WTC11 (cell line): ENCODE results near the gene SREBF1. TPM values are rescaled to one million over a fixed set of nuclear protein-coding genes. Genes with fewer than 3 reads are reported as not detected.
A peak's percentile ranks its signal among the peaks of the same experiment; 100 is the strongest.

ENCODE experiments used
- ATAC-seq: fragments of 200-7000 bp; cut with Tn5 transposase; 2 replicates; pipeline ENCODE4 v1.10.0; 2021; ENCODE audit warnings: mild to moderate bottlenecking, moderate library complexity
- CTCF ChIA-PET: fragments of 300-600 bp; sonication (Branson Sonifier 250); formaldehyde crosslinking; loops from one replicate; lab custom pipeline; 2021; ENCODE audit warnings: antibody characterized with exemption; lab: Charles Lee
- POLR2A ChIA-PET: fragments of 350-600 bp; sonication (Branson Sonifier 250); formaldehyde crosslinking; loops from one replicate; lab custom pipeline; 2021; ENCODE audit warnings: antibody characterized with exemption; lab: Charles Lee
- DNase-seq: peaks from one replicate; pipeline ENCODE4 v3.0.0; 2021; ENCODE audit warnings: low spot score
- H3K27ac Mint-ChIP-seq: 2 replicates; pipeline ENCODE4 v1.8.0; 2021; ENCODE audit warnings: mixed read lengths
- H3K27me3 Mint-ChIP-seq: 2 replicates; pipeline ENCODE4 v1.8.0; 2021; ENCODE audit warnings: low read depth, mild to moderate bottlenecking, moderate library complexity, mixed read lengths
- H3K36me3 Mint-ChIP-seq: 2 replicates; pipeline ENCODE4 v1.8.0; 2021; ENCODE audit warnings: mixed read lengths
- H3K4me1 Mint-ChIP-seq: 2 replicates; pipeline ENCODE4 v1.8.0; 2022; ENCODE audit warnings: mixed read lengths
- H3K4me3 Mint-ChIP-seq: 2 replicates; pipeline ENCODE4 v1.8.0; 2021; ENCODE audit warnings: mild to moderate bottlenecking, moderate library complexity, mixed read lengths
- H3K9me3 Mint-ChIP-seq: 2 replicates; pipeline ENCODE4 v1.8.0; 2021; ENCODE audit warnings: mixed read lengths
- ATF1 ChIP-seq: sonication (generic); formaldehyde crosslinking; IDR thresholded peaks from 2 replicates; pipeline ENCODE4 v1.8.1; 2023; ENCODE audit warnings: mild to moderate bottlenecking, moderate library complexity, missing genetic modification reagents
- CREB1 ChIP-seq: sonication (generic); formaldehyde crosslinking; IDR thresholded peaks from 2 replicates; pipeline ENCODE4 v1.8.0; 2023; ENCODE audit warnings: mild to moderate bottlenecking, missing genetic modification reagents
- CTCF ChIP-seq: fragments of 200-600 bp; IDR thresholded peaks from 2 replicates; pipeline ENCODE4 v1.8.0; 2022; ENCODE audit warnings: antibody characterized with exemption
- FOXP1 ChIP-seq: sonication (generic); formaldehyde crosslinking; IDR thresholded peaks from 2 replicates; pipeline ENCODE4 v1.8.0; 2022; ENCODE audit warnings: missing genetic modification reagents, mild to moderate bottlenecking, moderate library complexity, borderline replicate concordance
- GABPB1 ChIP-seq: sonication (generic); formaldehyde crosslinking; IDR thresholded peaks from 2 replicates; pipeline ENCODE4 v1.8.1; 2023; ENCODE audit warnings: mild to moderate bottlenecking, missing genetic modification reagents
- IRF2 ChIP-seq: sonication (generic); formaldehyde crosslinking; IDR thresholded peaks from 2 replicates; pipeline ENCODE4 v1.8.0; 2022; ENCODE audit warnings: low read depth, missing genetic modification reagents, borderline replicate concordance
- JAZF1 ChIP-seq: fragments of 250-450 bp; sonication (Bioruptor Pico); IDR thresholded peaks from 2 replicates; pipeline ENCODE4 v1.9.0; 2021; ENCODE audit warnings: moderate library complexity, mild to moderate bottlenecking, inconsistent platforms
- MAX ChIP-seq: sonication (generic); formaldehyde crosslinking; IDR thresholded peaks from 2 replicates; pipeline ENCODE4 v1.8.0; 2022; ENCODE audit warnings: mild to moderate bottlenecking, missing genetic modification reagents
- MYBL2 ChIP-seq: sonication (generic); formaldehyde crosslinking; IDR thresholded peaks from 2 replicates; pipeline ENCODE4 v1.8.1; 2023; ENCODE audit warnings: mild to moderate bottlenecking, moderate library complexity, missing genetic modification reagents
- TEAD4 ChIP-seq: sonication (generic); formaldehyde crosslinking; IDR thresholded peaks from 2 replicates; pipeline ENCODE4 v1.8.0; 2022; ENCODE audit warnings: mild to moderate bottlenecking, missing genetic modification reagents
- TP53 ChIP-seq: sonication (generic); formaldehyde crosslinking; IDR thresholded peaks from 2 replicates; pipeline ENCODE4 v1.8.1; 2023; ENCODE audit warnings: mild to moderate bottlenecking, missing genetic modification reagents
- ZNF263 ChIP-seq: sonication (generic); formaldehyde crosslinking; IDR thresholded peaks from 2 replicates; pipeline ENCODE4 v1.8.1; 2022; ENCODE audit warnings: low read depth, mild to moderate bottlenecking, moderate library complexity, missing genetic modification reagents
- ZNF671 ChIP-seq: fragments of 250-450 bp; sonication (Bioruptor Pico); IDR thresholded peaks from 2 replicates; pipeline ENCODE4 v1.8.0; 2021; ENCODE audit warnings: mild to moderate bottlenecking
- total RNA-seq: library from RNA; stranded (reverse); gene quantifications from 3 replicates; pipeline ENCODE4 v1.2.3, GENCODE V29; 2021
- TF ChIP-seq, protein P1 (sequence below): sonication (generic); formaldehyde crosslinking; IDR thresholded peaks from 2 replicates; pipeline ENCODE4 v1.8.1; 2023; ENCODE audit warnings: mild to moderate bottlenecking, missing genetic modification reagents, moderate library complexity
- TF ChIP-seq, protein P2 (sequence below): sonication (generic); formaldehyde crosslinking; IDR thresholded peaks from 2 replicates; pipeline ENCODE4 v1.8.1; 2023; ENCODE audit warnings: mild to moderate bottlenecking, moderate library complexity, missing genetic modification reagents
- TF ChIP-seq, protein P3 (sequence below): sonication (generic); formaldehyde crosslinking; IDR thresholded peaks from 2 replicates; pipeline ENCODE4 v1.8.1; 2022; ENCODE audit warnings: mild to moderate bottlenecking, missing genetic modification reagents, moderate library complexity, borderline replicate concordance
- TF ChIP-seq, protein P4 (sequence below): fragments of 250-450 bp; sonication (Bioruptor Pico); IDR thresholded peaks from 2 replicates; pipeline ENCODE4 v2.1.2; 2022; ENCODE audit warnings: mild to moderate bottlenecking, moderate library complexity

Gene SREBF1
- total RNA-seq, 1 experiment from 2014 or later: 93.7 TPM

DNA sequence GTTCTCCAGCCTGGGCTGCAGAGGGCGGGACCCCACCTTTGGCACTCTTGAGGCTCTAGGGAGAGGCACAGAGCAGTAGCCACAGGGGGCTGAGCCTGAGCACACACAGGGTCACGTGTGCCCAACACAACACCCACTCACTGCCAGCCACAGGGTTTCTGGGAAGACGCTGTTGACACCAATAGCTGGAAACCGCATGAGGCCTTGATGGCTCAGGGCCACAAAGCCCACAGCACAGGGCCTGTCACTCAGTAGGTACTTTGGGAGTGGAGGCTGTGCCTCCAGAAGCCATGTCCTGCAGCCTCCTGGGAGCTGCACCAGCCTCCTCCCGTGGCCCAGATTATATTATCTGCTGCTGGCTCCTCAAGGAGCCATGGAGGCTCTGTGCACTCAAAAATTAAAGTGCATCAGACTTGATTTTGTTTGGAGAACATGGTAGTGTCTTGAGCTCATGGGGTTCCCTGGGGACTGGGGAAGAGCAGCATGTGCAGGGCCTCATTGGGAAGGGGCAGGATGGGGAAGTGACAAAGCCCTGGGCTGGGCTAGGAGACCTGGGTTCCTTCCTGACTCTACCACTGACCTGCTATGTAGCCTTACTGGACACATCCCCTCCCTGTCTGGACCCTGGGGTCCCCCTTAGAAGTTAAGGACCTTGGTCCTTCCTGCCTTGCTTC, 12.5 kb upstream of the SREBF1 start:
- TF ChIP-seq, protein P1, sequence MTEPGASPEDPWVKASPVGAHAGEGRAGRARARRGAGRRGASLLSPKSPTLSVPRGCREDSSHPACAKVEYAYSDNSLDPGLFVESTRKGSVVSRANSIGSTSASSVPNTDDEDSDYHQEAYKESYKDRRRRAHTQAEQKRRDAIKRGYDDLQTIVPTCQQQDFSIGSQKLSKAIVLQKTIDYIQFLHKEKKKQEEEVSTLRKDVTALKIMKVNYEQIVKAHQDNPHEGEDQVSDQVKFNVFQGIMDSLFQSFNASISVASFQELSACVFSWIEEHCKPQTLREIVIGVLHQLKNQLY (CRISPR knock-in tag): no peak
- TF ChIP-seq ZNF263 (CRISPR knock-in tag) (no peak), GABPB1 (CRISPR knock-in tag) (peak; percentile 58)
- no peak overlapping the region for H3K4me3 Mint-ChIP-seq
- H3K27ac Mint-ChIP-seq: no peak overlapping the region
- H3K27me3 Mint-ChIP-seq: peaks cover 3% of the 10 kb centered on the region; the same call in 1 of the 2 replicates
- H3K36me3 Mint-ChIP-seq: no peaks in the 10 kb centered on the region
- H3K9me3 Mint-ChIP-seq: no peaks in the 10 kb centered on the region
- DNase-seq (no peak), ATAC-seq (no peak)
- CTCF ChIA-PET: interaction anchor here (1.0 to 1.8 kb wide), 5 partner anchors 11 to 39 kb away, joined by 3 to 6 read pairs (median 4); no protein-coding TSS in a partner anchor
- H3K4me1 Mint-ChIP-seq: peaks cover 47% of the 10 kb centered on the region
- POLR2A ChIA-PET: interaction anchor here (0.6 to 1.6 kb wide), 2 partner anchors 13 to 36 kb away, joined by 5 to 7 read pairs; no protein-coding TSS in a partner anchor

GRCh38 chr17:17848311-17849082, 11.7 kb upstream of the SREBF1 start:
- Mint-ChIP-seq H3K4me3 (no peak overlapping the region), H3K27me3 (peaks cover 3% of the 10 kb centered on the region; the same call in 1 of the 2 replicates), H3K4me1 (peaks cover 47% of the 10 kb centered on the region), H3K9me3 (no peaks in the 10 kb centered on the region), H3K36me3 (no peaks in the 10 kb centered on the region), H3K27ac (no peak overlapping the region)
- DNase-seq (no peak), ATAC-seq (no peak)
- no peak for TF ChIP-seq MAX (CRISPR knock-in tag)
- no peak for TF ChIP-seq CREB1 (CRISPR knock-in tag)
- TF ChIP-seq ATF1 (CRISPR knock-in tag): no peak
- TF ChIP-seq, protein P2, sequence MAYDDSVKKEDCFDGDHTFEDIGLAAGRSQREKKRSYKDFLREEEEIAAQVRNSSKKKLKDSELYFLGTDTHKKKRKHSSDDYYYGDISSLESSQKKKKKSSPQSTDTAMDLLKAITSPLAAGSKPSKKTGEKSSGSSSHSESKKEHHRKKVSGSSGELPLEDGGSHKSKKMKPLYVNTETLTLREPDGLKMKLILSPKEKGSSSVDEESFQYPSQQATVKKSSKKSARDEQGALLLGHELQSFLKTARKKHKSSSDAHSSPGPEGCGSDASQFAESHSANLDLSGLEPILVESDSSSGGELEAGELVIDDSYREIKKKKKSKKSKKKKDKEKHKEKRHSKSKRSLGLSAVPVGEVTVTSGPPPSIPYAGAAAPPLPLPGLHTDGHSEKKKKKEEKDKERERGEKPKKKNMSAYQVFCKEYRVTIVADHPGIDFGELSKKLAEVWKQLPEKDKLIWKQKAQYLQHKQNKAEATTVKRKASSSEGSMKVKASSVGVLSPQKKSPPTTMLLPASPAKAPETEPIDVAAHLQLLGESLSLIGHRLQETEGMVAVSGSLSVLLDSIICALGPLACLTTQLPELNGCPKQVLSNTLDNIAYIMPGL (CRISPR knock-in tag): no peak
- no peak for TF ChIP-seq TP53 (CRISPR knock-in tag)
- TF ChIP-seq MYBL2 (CRISPR knock-in tag): no peak
- ChIA-PET POLR2A (interaction anchor here (1.6 kb wide), 1 partner anchor 12 kb away, joined by 5 read pairs; no protein-coding TSS in a partner anchor), CTCF (interaction anchor here (0.8 to 1.8 kb wide), 6 partner anchors 10 to 107 kb away, joined by 3 to 5 read pairs (median 4); partner anchors contain the start of gene SREBF1)

- POLR2A ChIA-PET: interaction anchor here (1.2 kb wide), 1 partner anchor 12 kb away, joined by 3 read pairs; no protein-coding TSS in a partner anchor
- Mint-ChIP-seq H3K27ac (no peak overlapping the region), H3K36me3 (no peaks in the 10 kb centered on the region), H3K4me1 (peaks cover 47% of the 10 kb centered on the region), H3K27me3 (peaks cover 3% of the 10 kb centered on the region; the same call in 1 of the 2 replicates), H3K9me3 (no peaks in the 10 kb centered on the region), H3K4me3 (no peak overlapping the region)
- CTCF ChIA-PET: interaction anchor here (0.9 to 1.6 kb wide), 4 partner anchors 10 to 35 kb away, joined by 3 to 4 read pairs (median 3); partner anchors contain the start of gene SREBF1
- ATAC-seq (no peak), DNase-seq (no peak)
- TF ChIP-seq JAZF1 (CRISPR knock-in tag) (no peak), FOXP1 (CRISPR knock-in tag) (no peak), ZNF671 (no peak), CTCF (no peak), TEAD4 (no peak), IRF2 (no peak), GABPB1 (CRISPR knock-in tag) (no peak)
- TF ChIP-seq, protein P3, sequence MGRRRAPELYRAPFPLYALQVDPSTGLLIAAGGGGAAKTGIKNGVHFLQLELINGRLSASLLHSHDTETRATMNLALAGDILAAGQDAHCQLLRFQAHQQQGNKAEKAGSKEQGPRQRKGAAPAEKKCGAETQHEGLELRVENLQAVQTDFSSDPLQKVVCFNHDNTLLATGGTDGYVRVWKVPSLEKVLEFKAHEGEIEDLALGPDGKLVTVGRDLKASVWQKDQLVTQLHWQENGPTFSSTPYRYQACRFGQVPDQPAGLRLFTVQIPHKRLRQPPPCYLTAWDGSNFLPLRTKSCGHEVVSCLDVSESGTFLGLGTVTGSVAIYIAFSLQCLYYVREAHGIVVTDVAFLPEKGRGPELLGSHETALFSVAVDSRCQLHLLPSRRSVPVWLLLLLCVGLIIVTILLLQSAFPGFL (CRISPR knock-in tag): no peak
- TF ChIP-seq, protein P4, sequence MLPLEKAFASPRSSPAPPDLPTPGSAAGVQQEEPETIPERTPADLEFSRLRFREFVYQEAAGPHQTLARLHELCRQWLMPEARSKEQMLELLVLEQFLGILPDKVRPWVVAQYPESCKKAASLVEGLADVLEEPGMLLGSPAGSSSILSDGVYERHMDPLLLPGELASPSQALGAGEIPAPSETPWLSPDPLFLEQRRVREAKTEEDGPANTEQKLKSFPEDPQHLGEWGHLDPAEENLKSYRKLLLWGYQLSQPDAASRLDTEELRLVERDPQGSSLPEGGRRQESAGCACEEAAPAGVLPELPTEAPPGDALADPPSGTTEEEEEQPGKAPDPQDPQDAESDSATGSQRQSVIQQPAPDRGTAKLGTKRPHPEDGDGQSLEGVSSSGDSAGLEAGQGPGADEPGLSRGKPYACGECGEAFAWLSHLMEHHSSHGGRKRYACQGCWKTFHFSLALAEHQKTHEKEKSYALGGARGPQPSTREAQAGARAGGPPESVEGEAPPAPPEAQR (CRISPR knock-in tag): no peak
- TF ChIP-seq, protein P2 (CRISPR knock-in tag): no peak
Observed at GRCh38 chr17:17847726-17848125, 10.9 kb upstream of the SREBF1 start.
